GM10266 (cell line): Measurements from ENCODE around the gene ADAMTS5.

Experiments
- DNase-seq: peaks from one replicate; pipeline ENCODE4 v3.0.0; 2012; ENCODE audit errors: extremely low spot score
- TF ChIP-seq, protein P1 (sequence below): IDR thresholded peaks from 2 replicates; pipeline ENCODE4 v1.5.1; 2012; ENCODE audit warnings: mild to moderate bottlenecking, low read depth; ENCODE audit not compliant: control insufficient read depth, insufficient read depth; ENCODE audit errors: missing control alignments

The ADAMTS5 gene

DNA sequence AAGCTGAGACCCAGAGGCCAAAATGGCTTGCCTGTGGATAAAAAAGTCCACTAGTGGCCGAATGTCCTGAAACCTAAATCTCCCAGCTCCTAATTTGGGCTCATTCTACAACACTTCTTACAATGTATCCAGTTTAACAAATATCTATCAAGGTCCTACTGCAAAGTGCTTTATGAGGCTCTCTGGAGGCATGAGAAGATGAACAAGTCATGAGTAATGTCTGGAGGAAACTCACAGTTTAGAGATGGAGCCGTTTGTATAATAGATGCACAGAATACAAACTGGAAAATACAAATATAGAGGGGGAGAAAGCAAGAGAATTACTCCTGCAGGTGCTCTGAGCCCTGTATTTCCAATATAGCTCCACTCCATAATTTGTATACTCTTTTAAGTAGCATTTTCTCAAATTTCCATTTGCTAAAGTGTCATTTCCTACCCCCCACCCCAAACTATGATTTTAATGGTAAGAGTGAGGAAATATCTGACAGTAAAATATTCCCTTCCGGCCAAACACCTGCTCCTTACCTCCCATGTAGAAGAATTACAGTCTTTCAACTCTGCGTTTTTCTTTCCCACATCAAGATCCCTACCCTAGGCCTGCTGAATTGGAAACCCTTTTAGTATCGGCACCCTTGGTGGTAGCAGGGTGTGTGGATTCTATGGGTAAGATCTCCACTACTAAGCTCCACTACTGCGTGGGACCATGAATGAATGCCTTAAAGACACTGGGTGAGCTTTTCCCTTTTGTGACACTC is 3.3 kb upstream of the ADAMTS5 start:
- TF ChIP-seq, protein P1, sequence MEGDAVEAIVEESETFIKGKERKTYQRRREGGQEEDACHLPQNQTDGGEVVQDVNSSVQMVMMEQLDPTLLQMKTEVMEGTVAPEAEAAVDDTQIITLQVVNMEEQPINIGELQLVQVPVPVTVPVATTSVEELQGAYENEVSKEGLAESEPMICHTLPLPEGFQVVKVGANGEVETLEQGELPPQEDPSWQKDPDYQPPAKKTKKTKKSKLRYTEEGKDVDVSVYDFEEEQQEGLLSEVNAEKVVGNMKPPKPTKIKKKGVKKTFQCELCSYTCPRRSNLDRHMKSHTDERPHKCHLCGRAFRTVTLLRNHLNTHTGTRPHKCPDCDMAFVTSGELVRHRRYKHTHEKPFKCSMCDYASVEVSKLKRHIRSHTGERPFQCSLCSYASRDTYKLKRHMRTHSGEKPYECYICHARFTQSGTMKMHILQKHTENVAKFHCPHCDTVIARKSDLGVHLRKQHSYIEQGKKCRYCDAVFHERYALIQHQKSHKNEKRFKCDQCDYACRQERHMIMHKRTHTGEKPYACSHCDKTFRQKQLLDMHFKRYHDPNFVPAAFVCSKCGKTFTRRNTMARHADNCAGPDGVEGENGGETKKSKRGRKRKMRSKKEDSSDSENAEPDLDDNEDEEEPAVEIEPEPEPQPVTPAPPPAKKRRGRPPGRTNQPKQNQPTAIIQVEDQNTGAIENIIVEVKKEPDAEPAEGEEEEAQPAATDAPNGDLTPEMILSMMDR, result no peak
- DNase-seq, result no peak

DNA sequence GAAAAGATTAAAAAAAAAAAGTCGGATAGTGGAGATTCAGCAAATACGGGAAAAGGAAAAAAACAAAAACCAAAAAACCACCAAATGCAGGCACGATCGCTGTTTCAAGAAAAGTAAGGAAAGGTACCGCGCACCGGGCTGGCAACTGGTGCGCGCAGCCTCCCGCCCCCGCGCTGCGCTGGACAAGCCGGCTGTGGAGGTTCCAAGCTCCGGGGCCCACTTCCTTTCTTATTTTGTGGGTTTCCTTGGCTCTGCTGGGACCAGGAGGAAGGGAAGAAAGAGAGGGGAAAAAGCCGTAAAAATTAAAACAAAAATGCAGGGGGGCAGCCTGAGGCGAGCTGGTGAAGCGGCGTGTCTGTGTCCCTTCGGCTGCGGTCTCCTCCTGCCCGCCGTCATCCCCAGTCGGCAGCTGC is 233 bp downstream of the ADAMTS5 start:
- DNase-seq, result no peak
- TF ChIP-seq, protein P1, result no peak

DNA sequence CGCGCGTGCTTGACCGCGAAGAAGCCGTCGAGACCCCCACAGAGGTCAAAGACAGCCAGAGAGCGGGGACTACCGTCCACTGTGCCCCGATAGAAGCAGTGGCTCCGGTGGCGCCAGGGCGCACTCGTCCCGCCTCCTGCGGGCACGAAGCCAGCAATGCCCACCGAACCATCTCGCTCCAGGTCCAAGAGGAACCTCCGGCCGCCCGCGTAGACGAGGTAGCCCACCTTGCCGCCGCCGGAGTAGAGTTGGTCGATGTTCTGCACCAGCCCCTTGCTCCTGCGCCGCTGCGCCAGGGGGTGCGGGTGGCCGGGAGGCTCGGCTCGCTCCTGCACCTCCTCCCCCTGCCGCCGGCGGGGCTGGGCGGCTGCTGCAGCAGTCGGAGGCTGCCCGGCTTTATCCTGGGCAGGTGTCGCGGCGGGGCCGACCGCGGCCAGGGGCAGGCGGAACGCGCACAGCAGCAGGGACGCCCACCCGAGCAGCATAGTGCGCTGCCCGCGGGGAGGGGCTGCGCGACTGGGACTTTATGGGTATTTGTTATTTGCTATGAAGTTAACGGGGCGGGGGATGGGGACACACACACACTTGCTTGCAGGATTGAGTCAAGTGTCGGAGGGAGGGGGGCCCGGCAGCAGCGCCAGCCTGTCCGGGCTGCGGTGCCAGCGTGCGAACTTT is 844 bp downstream of the ADAMTS5 start:
- TF ChIP-seq, protein P1, result no peak
- DNase-seq, result no peak

DNA sequence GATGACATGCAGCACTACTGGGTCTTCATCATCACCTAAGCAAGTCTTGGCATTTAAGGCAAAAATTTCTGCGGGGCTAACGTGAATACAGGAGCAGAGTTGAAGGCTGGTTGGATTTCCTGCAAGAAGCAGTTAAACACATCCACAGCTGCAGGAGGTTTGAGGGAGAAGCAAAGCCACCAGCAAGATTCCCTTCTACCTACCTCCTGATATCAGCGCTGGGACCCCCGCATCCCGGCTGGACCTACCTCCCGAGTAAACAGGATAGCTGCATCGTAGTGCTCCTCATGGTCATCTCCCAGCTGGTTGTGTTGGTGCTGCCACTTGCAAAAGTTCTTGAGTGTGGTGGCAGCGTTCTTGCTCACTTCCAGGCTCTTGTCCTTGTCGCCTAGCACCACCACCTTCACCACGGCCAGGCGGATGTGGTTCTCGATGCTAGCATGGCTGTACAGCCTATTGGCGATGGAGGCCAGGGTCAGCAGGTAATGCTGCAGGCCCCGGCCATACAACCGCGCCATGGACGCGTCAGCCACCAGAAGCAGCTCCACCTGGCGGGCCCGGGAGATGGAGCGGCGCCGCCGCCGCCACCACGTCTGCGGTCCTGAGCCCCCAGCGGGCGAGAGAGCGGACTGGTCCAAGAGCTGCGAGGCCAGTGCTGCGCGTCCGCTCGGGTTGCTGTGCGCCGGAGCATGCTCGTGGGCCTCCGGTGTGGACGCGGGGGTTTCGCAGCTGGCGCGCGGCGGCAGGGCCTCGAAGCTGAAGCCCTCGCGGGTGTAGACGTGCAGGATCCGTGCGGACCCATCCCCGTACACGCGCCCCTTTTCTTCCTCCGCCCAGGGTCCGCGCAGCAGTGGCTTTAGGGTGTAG is 1.6 kb downstream of the ADAMTS5 start:
- peak; percentile 13 for DNase-seq
- TF ChIP-seq, protein P1, result no peak

DNA sequence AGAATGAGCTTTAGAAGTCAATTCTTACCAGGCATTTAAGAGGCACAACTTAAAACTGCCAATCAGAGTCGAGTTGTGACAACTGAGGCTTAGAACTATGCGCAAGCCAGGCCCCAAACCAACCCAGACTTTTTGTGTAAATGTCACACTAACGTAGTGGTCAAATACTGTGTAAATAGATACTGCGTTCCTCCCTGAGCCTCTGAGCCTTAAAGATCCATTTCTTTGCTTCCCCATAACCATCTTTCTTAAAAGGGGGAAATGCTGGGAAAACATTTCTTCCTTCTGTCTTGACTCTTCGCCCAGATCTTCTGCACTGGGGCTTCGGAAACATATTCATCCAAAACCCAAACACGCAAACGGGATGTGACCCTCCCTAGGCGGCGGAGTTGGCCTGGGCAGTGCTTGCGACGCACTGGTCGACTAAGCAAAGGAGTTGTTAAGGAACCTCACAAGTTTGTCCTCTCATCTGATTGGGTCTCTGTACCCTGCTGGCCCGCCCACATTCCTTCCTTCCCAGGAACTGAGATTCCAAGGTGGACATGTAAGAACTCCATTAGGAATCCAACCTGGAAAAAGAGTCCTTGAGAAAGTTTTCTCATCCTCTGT is 2.6 kb downstream of the ADAMTS5 start:
- DNase-seq, result no peak
- TF ChIP-seq, protein P1, result no peak

DNA sequence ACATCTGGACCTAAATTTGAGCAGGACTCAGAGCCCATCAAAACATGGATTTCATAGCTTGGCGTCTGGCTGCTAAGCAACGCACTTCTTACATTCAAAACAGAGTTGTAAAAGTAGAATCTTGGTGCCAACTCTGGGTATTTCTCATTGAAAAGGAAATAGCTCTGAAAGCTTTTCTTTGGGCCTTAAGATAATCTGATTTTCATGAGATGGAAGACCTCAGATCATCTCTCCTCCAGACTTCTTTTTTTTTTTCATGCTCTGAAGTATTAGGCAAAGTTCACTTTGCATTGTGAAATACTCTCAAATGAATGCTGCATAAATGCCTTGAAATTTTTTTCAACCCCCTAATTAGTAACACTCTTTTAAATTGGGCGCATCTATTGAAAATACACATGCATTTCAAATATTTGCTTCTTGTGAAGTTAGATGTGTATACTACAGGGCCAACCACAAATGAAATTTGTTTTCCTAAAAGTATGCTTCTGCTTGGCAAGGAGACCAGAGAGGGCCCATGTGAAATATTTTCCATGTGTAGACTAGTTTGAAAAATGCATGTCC is 4.2 kb downstream of the ADAMTS5 start:
- DNase-seq, result no peak
- TF ChIP-seq, protein P1, result no peak
